Activated naive CD8-positive, alpha-beta T cell treated with anti-CD3 and anti-CD28 coated beads for 36 hours (primary cell): ENCODE results near the gene SUSD6. TPM values are rescaled to one million over a fixed set of nuclear protein-coding genes. Genes with fewer than 3 reads are reported as not detected.
"Not testable (repeated sequence)": the region's sequence is repeated elsewhere in the genome, so short reads cannot be mapped to it uniquely, and the experiment has no call there.

Source experiments
- DNase-seq: peaks from one replicate; pipeline ENCODE4 v3.0.0; 2021
- H3K27ac Mint-ChIP-seq: one replicate; pipeline ENCODE4 v1.8.0; 2022; ENCODE audit warnings: mild to moderate bottlenecking, moderate library complexity, mixed read lengths
- H3K27me3 Mint-ChIP-seq: one replicate; pipeline ENCODE4 v1.8.0; 2022; ENCODE audit warnings: mild to moderate bottlenecking, mixed read lengths
- H3K36me3 Mint-ChIP-seq: one replicate; pipeline ENCODE4 v1.8.0; 2021; ENCODE audit warnings: mild to moderate bottlenecking, mixed read lengths
- H3K4me1 Mint-ChIP-seq: one replicate; pipeline ENCODE4 v1.8.0; 2021; ENCODE audit warnings: mixed read lengths
- H3K4me3 Mint-ChIP-seq: one replicate; pipeline ENCODE4 v1.8.0; 2022; ENCODE audit warnings: mild to moderate bottlenecking, moderate library complexity, mixed read lengths
- H3K9me3 Mint-ChIP-seq: one replicate; pipeline ENCODE4 v1.8.0; 2022; ENCODE audit warnings: mixed read lengths
- total RNA-seq, 2 experiments: library from RNA; stranded (reverse); gene quantifications; one replicate each; pipeline ENCODE4 v1.2.3, GENCODE V29; 2021

The SUSD6 gene
- total RNA-seq, 2 experiments from 2014 or later, result 26.3 TPM

- DNase-seq, result no peak
- Mint-ChIP-seq H3K9me3 (no peaks in the 10 kb centered on the region), H3K27me3 (no peaks in the 10 kb centered on the region), H3K4me1 (peaks cover 50% of the 10 kb centered on the region), H3K36me3 (peaks cover 25% of the 10 kb centered on the region), H3K4me3 (no peak overlapping the region), H3K27ac (no peak overlapping the region)
Observed at GRCh38 chr14:69693145-69693544, 81.7 kb downstream of the SUSD6 start.

- H3K36me3 Mint-ChIP-seq, result peaks cover 29% of the 10 kb centered on the region
- peaks cover 58% of the 10 kb centered on the region for H3K4me1 Mint-ChIP-seq
- H3K4me3 Mint-ChIP-seq, result no peak overlapping the region
- H3K9me3 Mint-ChIP-seq, result no peaks in the 10 kb centered on the region
- H3K27me3 Mint-ChIP-seq, result no peaks in the 10 kb centered on the region
- DNase-seq, result no peak
- no peak overlapping the region for H3K27ac Mint-ChIP-seq
Observed at GRCh38 chr14:69693801-69694729, 82.7 kb downstream of the SUSD6 start.

GRCh38 chr14:69694730-69695281 is 83.4 kb downstream of the SUSD6 start:
- Mint-ChIP-seq H3K27ac (no peak overlapping the region), H3K27me3 (no peaks in the 10 kb centered on the region), H3K36me3 (peaks cover 33% of the 10 kb centered on the region), H3K4me1 (peaks cover 64% of the 10 kb centered on the region), H3K4me3 (no peak overlapping the region), H3K9me3 (no peaks in the 10 kb centered on the region)
- DNase-seq, result no peak

- Mint-ChIP-seq H3K4me3 (no peak overlapping the region), H3K27ac (no peak overlapping the region), H3K4me1 (peaks cover 67% of the 10 kb centered on the region), H3K27me3 (no peaks in the 10 kb centered on the region), H3K36me3 (peaks cover 27% of the 10 kb centered on the region), H3K9me3 (no peaks in the 10 kb centered on the region)
- DNase-seq, result no peak
Observed at GRCh38 chr14:69695322-69696203, 84.2 kb downstream of the SUSD6 start.

- Mint-ChIP-seq H3K4me1 (peaks cover 70% of the 10 kb centered on the region), H3K9me3 (no peaks in the 10 kb centered on the region), H3K36me3 (peaks cover 24% of the 10 kb centered on the region), H3K27ac (no peak overlapping the region), H3K4me3 (no peak overlapping the region), H3K27me3 (no peaks in the 10 kb centered on the region)
- DNase-seq, result no peak
Observed at GRCh38 chr14:69696204-69696527, 84.8 kb downstream of the SUSD6 start.

- no peaks in the 10 kb centered on the region for H3K27me3 Mint-ChIP-seq
- peak overlapping the region; percentile 54 for H3K27ac Mint-ChIP-seq
- H3K4me1 Mint-ChIP-seq, result peaks cover 73% of the 10 kb centered on the region
- H3K36me3 Mint-ChIP-seq, result peaks cover 20% of the 10 kb centered on the region
- H3K9me3 Mint-ChIP-seq, result no peaks in the 10 kb centered on the region
- H3K4me3 Mint-ChIP-seq, result no peak overlapping the region
- no peak for DNase-seq
Observed at GRCh38 chr14:69696633-69697557, 85.5 kb downstream of the SUSD6 start.

- peaks cover 77% of the 10 kb centered on the region for H3K4me1 Mint-ChIP-seq
- no peaks in the 10 kb centered on the region for H3K27me3 Mint-ChIP-seq
- peaks cover 22% of the 10 kb centered on the region for H3K36me3 Mint-ChIP-seq
- no peaks in the 10 kb centered on the region for H3K9me3 Mint-ChIP-seq
- H3K27ac Mint-ChIP-seq, result no peak overlapping the region
- DNase-seq, result no peak
- no peak overlapping the region for H3K4me3 Mint-ChIP-seq
Observed at GRCh38 chr14:69698572-69698971, 87.2 kb downstream of the SUSD6 start.

GRCh38 chr14:69699243-69699642 is 87.8 kb downstream of the SUSD6 start:
- peak overlapping the region; percentile 13 for H3K27ac Mint-ChIP-seq
- H3K27me3 Mint-ChIP-seq, H3K9me3 Mint-ChIP-seq, H3K4me3 Mint-ChIP-seq: not testable (repeated sequence)
- peaks cover 24% of the 10 kb centered on the region for H3K36me3 Mint-ChIP-seq
- peaks cover 75% of the 10 kb centered on the region for H3K4me1 Mint-ChIP-seq
- DNase-seq, result peak; percentile 29

- Mint-ChIP-seq H3K27me3 (no peaks in the 10 kb centered on the region), H3K4me3 (no peak overlapping the region), H3K36me3 (peaks cover 26% of the 10 kb centered on the region), H3K9me3 (no peaks in the 10 kb centered on the region), H3K4me1 (peaks cover 72% of the 10 kb centered on the region), H3K27ac (no peak overlapping the region)
- no peak for DNase-seq
Observed at GRCh38 chr14:69699748-69700303, 88.4 kb downstream of the SUSD6 start.

GRCh38 chr14:69700575-69700974 is 89.2 kb downstream of the SUSD6 start:
- Mint-ChIP-seq H3K4me1 (peaks cover 65% of the 10 kb centered on the region), H3K27ac (no peak overlapping the region), H3K27me3 (no peaks in the 10 kb centered on the region), H3K36me3 (peaks cover 25% of the 10 kb centered on the region), H3K4me3 (no peak overlapping the region), H3K9me3 (no peaks in the 10 kb centered on the region)
- no peak for DNase-seq

GRCh38 chr14:69701291-69701690 is 89.9 kb downstream of the SUSD6 start:
- Mint-ChIP-seq H3K4me3 (no peak overlapping the region), H3K27ac (no peak overlapping the region)

GRCh38 chr14:69701857-69702256 is 90.5 kb downstream of the SUSD6 start:
- peaks cover 56% of the 10 kb centered on the region for H3K4me1 Mint-ChIP-seq
- no peak overlapping the region for H3K4me3 Mint-ChIP-seq
- no peak overlapping the region for H3K27ac Mint-ChIP-seq
- H3K27me3 Mint-ChIP-seq, result no peaks in the 10 kb centered on the region
- no peak for DNase-seq
- peaks cover 25% of the 10 kb centered on the region for H3K36me3 Mint-ChIP-seq
- H3K9me3 Mint-ChIP-seq, result no peaks in the 10 kb centered on the region

More at GRCh38 chr14:69701291-69701690, 89.9 kb downstream of the SUSD6 start:
- no peaks in the 10 kb centered on the region for H3K27me3 Mint-ChIP-seq
- peaks cover 60% of the 10 kb centered on the region for H3K4me1 Mint-ChIP-seq
- no peak for DNase-seq
- H3K9me3 Mint-ChIP-seq, result no peaks in the 10 kb centered on the region
- peaks cover 25% of the 10 kb centered on the region for H3K36me3 Mint-ChIP-seq

GRCh38 chr14:69703047-69704039 is 91.9 kb downstream of the SUSD6 start:
- Mint-ChIP-seq H3K36me3 (peaks cover 23% of the 10 kb centered on the region), H3K27me3 (no peaks in the 10 kb centered on the region), H3K4me3 (no peak overlapping the region), H3K27ac (peak overlapping the region; percentile 47), H3K4me1 (peaks cover 46% of the 10 kb centered on the region), H3K9me3 (no peaks in the 10 kb centered on the region)
- no peak for DNase-seq
